Fibroblast of skin of right biceps (primary cell): ENCODE results near the gene DNA2.
"Not testable (repeated sequence)": the region's sequence is repeated elsewhere in the genome, so short reads cannot be mapped to it uniquely, and the experiment has no call there.

Source experiments
- DNase-seq: peaks from one replicate; pipeline ENCODE4 v3.0.0-alpha.2; 2013

Gene DNA2, protein sequence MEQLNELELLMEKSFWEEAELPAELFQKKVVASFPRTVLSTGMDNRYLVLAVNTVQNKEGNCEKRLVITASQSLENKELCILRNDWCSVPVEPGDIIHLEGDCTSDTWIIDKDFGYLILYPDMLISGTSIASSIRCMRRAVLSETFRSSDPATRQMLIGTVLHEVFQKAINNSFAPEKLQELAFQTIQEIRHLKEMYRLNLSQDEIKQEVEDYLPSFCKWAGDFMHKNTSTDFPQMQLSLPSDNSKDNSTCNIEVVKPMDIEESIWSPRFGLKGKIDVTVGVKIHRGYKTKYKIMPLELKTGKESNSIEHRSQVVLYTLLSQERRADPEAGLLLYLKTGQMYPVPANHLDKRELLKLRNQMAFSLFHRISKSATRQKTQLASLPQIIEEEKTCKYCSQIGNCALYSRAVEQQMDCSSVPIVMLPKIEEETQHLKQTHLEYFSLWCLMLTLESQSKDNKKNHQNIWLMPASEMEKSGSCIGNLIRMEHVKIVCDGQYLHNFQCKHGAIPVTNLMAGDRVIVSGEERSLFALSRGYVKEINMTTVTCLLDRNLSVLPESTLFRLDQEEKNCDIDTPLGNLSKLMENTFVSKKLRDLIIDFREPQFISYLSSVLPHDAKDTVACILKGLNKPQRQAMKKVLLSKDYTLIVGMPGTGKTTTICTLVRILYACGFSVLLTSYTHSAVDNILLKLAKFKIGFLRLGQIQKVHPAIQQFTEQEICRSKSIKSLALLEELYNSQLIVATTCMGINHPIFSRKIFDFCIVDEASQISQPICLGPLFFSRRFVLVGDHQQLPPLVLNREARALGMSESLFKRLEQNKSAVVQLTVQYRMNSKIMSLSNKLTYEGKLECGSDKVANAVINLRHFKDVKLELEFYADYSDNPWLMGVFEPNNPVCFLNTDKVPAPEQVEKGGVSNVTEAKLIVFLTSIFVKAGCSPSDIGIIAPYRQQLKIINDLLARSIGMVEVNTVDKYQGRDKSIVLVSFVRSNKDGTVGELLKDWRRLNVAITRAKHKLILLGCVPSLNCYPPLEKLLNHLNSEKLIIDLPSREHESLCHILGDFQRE

GRCh38 chr10:68471586-68472408, at the start of gene DNA2:
Gene DNA2, minus strand, starts transcription at chr10:68471973. Its CDS starts 109 bp downstream, at chr10:68471864.
- DNase-seq: peak; percentile 82

DNA sequence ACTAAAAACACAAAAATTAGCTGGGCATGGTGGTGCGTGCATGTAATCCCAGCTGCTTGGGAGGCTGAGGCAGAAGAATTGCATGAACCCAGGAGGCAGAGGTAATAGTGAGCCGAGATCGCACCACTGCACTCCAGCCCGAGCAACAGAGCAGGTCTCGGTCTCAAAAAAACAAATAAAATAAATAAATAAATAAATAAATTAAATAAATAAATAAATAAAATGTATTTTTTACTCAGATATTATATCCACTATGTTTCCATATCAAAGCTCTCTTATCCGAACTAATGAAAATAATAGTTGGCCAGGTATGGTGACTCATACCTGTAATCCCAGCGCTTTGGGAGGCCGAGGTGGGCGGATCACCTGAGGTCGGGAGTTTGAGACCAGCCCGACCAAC, 46.8 kb upstream of the DNA2 start:
- not testable (repeated sequence) for DNase-seq

- peak; percentile 35 for DNase-seq
Measured at GRCh38 chr10:68517188-68517587, 45.4 kb upstream of the DNA2 start.

GRCh38 chr10:68516766-68517165, 45.0 kb upstream of the DNA2 start:
- DNase-seq: peak; percentile 87

GRCh38 chr10:68516216-68516615, 44.4 kb upstream of the DNA2 start:
- DNase-seq: not testable (repeated sequence)

GRCh38 chr10:68508090-68508489, 36.3 kb upstream of the DNA2 start:
- no peak for DNase-seq

DNA sequence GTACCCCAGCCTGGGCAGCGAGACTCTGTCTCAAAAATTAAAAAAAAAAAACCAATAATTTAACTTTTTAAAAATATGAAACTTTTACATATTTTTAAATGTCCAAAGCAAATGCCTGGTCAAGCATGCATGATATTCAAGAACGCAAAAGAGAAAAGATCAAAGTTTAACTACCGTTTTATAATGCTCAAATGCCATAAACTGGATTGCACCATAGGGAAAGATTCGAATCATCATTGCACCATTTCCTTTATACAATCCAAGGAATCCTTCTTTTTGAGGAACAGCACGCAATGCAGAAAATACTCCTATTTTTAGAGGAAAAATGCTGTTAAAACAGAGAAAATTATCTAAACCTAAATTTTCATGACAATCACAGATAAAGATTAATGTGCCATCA, 34.6 kb upstream of the DNA2 start:
- peak; percentile 5 for DNase-seq

DNA sequence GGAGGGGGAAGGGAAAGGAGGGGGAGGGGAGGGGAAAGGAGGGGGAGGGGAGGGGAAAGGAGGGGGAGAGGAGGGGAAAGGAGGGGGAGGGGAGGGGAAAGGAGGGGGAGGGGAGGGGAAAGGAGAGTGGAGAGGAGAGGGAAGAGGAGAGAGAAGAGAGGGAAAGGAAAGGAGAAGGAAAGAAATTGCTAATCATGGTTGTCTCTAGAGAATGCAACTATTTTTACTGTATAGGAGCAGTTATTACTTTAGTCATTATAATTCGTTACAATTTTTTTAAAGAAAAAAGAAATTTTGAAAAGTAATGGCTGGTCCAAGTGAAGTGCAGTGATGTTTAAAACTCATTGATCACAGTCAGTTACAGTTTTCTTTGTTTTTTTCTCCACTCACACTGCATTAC, 31.1 kb upstream of the DNA2 start:
- DNase-seq: no peak

GRCh38 chr10:68501691-68502090, 29.9 kb upstream of the DNA2 start:
- DNase-seq: no peak

DNA sequence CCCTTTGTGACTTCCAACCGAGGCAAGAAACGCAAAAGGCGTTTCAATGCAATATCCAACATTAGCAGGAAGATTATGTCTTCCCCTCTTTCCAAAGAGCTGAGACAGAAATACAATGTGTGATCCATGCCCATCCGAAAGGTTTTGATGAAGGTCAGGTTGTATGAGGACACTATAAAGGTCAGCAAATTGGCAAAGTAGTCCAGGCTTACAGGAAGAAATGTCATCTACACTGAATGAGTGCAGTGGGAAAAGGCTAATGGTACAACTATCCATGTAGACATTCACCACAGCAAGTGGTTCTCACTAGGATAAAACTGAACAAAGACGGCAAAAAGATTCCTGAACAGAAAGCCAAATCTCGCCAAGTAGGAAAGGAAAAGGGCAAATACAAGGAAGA, 27.8 kb upstream of the DNA2 start:
- no peak for DNase-seq

- no peak for DNase-seq
Measured at GRCh38 chr10:68496072-68496471, 24.3 kb upstream of the DNA2 start.

DNA sequence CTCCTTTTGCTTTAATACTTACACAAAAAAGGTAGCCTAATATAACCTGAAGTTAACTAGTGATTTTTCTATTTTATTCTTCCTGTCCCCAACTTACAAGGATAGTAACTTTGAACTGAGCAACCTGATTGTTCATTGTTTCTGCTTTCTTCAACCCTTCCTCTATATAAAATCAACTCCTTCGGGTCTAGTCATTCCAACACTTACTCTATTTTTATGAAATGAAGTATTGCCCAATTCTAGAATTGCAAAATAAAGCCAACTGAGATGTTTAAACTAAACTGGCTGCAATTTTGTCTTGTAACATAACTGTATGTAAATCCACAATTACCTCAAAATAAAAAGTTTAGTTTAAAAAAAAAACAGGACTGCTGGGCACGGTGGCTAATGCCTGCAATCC, 20.3 kb upstream of the DNA2 start:
- no peak for DNase-seq

DNA sequence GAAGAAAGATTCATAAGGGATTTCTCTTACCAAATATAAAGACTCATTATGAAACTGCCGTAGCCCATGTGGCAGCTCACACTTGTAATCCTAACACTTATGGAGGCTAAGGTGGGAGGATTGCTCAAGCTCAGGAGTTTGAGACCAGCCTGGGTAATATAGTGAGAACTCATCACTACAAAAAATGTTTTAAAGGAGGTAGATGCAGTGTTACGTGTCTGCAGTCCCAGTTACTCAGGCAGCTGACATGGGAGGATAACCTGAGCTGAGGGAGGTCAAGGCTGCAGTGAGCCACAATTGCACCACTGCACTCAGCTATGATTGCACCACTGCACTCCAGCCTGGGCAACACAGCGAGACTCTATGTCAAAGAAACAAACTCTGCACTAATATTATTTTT, 18.1 kb upstream of the DNA2 start:
- no peak for DNase-seq

DNA sequence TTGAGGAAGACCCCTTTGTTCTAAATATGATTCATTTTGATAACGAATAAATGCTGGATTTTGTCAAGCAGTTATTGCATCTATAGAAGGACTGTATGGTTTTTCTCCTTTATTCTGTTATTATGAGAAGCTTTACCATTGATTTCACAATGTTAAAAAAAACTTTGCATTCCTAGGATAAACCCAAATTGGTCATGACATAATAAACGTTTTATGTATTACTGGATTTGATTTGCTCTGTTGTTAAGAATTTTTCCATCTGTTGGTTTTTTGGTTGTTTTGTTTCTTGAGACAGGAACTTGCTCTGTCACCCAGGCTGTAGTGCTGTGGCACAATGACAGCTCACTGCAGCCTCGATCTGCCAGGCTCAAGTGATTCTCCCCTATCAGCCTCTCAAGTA, 2.2 kb upstream of the DNA2 start:
- DNase-seq: peak; percentile 12

GRCh38 chr10:68471063-68471585, 649 bp downstream of the DNA2 start:
- DNase-seq: no peak

DNA sequence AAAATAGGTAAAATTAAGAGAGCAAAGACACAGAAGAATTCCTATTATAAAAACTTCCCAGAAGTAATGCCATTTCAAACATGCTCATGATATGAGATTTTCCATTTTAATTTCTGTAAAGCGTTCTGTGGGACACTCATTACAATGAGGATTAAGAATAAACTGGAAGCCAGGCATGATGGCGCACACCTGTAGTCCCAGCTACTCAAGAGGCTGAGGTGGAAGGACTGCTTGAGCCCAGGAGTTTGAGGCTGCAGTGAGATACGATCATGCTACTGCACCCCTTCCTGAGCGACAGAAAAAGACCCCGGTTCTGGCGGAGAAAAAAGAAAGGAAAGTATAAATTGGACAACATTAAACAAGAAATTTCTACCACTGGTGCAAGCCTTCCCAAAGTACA, 1.5 kb downstream of the DNA2 start:
- no peak for DNase-seq

DNA sequence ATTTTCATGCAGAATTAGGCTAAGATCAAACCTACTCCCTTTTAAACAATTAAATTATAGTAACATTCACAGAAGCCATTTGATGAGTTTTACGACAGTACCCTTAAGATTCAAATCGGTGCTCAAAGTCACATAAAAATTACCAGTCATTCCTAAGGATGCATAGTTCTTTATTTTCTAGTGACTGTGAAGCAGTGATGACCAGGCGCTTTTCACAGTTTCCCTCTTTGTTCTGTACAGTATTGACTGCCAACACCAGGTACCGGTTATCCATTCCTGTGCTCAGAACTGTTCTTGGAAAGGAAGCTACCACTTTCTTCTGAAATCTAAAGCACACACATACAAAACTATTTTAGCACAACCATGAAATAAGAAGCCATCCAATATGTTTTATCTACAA, 1.9 kb downstream of the DNA2 start:
- DNase-seq: no peak

DNA sequence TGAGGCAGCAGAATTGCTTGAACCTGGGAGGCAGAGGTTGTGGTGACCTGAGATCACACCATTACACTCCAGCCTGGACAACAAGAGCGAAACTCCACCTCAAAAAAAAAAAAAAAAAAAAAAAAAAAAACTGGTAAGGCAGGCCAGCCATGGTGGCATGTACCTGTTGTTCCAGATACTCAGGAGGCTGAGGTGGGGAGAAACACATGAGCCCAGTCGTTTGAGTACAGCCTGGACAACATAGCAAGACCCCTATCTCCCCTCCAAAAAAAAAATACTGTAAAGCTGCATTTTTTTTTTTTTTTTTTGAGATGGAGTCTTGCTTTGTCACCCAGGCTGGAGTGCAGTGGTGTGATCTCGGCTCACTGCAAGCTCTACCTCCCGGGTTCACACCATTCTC, 7.0 kb downstream of the DNA2 start:
- not testable (repeated sequence) for DNase-seq

DNA sequence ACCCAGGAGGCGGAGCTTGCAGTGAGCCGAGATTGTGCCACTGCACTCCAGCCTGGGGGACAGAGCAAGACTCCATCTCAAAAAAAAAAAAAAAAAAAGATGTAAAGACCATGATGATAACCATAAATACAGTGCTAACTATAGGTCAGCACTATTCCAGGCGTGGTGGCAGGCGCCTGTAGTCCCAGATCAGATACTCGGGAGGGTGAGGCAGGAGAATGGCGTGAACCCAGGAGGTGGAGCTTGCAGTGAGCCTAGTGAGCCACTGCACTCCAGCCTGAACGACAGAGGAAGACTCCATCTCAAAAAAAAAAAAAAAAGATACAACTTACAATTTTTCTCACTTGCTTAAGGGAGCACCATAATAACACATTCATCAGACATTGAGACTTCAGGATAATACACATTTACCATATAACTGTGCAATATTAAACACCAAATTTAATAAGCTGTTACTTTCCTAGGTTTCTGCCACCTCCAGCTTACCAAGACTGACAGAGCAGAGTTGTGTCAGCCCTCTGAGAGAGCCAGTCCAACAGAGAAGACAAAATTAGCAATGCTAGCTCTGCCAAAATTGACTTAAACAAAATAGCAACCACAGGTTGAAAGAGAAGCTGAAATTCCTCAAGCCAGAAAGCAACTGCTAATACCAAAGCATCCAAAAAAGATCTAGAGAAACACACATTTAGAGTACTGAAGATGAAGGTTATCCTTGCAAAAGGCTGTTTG, 8.2 kb downstream of the DNA2 start:
- DNase-seq: no peak

- no peak for DNase-seq
Measured at GRCh38 chr10:68462536-68462935, 9.2 kb downstream of the DNA2 start.

DNA sequence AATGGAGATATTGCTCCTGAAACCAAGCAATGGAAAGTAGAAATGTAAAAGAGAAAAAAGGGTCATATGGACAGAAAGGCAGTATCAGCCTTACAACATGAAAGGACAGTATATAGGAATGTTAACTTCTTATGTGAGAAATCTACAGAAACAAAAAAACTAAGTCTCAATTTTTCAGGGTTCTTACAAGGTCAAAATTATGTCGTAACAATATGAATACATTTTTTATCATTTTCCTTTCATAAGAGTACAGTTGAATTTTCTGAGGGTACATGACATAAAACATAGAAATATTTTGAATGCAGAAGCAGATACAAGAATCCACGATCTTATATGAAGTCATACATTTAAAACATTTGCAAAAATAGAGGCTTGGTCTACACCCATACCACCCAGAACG, 10.7 kb downstream of the DNA2 start:
- no peak for DNase-seq

DNA sequence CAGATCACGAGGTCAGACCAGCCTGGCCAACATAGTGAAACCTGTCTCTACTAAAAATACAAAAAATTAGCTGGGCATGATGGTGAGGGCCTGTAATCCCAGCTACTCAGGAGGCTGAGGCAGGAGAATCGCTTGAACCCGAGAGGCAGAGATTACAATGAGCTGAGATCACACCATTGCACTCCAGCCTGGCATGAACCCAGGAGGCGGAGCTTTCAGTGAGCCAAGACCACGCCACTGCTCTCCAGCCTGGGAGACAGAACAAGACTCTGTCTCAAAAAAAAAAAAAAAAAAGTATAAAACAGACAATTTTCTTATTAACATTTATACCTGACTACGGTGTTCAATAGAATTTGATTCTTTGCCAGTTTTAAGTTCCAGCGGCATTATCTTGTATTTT, 22.1 kb downstream of the DNA2 start:
- peak; percentile 78 for DNase-seq
